HepG2 (cell line): ENCODE measurements around the gene DCST2. TPM values are rescaled to one million over a fixed set of nuclear protein-coding genes. Genes with fewer than 3 reads are reported as not detected.

Experiments
- ATAC-seq: fragments of 200-7000 bp; cut with Tn5 transposase; 3 replicates; pipeline ENCODE4 v1.9.1; 2020; ENCODE audit warnings: mild to moderate bottlenecking, moderate library complexity
- BruUV-seq: library from RNA; stranded (reverse); fragments of 400-500 nt; replicated peaks from 2 replicates; lab custom pipeline; 2021; lab: Mats Ljungman, UMichigan
- CTCF ChIA-PET: fragments of 300-600 bp; formaldehyde crosslinking; extraction: SDS; loops from one replicate; lab custom pipeline; 2021; ENCODE audit warnings: low total read pairs, inconsistent platforms, low intra/inter-chr PET ratio; lab: Yijun Ruan, JAX
- POLR2A ChIA-PET: fragments of 350-600 bp; sonication (Branson Sonifier 250); formaldehyde crosslinking; loops from one replicate; lab custom pipeline; 2020; ENCODE audit warnings: antibody characterized with exemption, inconsistent platforms; lab: Yijun Ruan, JAX
- DNase-seq: peaks from one replicate; pipeline ENCODE4 v3.0.0-alpha.2; 2015; ENCODE audit warnings: low spot score
- FAIRE-seq: peaks from 3 replicates; lab custom pipeline; 2011; peaks lifted over from hg19 to GRCh38; lab: Jason Lieb, UNC
- H2AFZ ChIP-seq: one replicate; pipeline ENCODE4 v1.6.1; 2011; ENCODE audit warnings: low read length, inconsistent platforms
- H3K27ac ChIP-seq: fragments of 300-600 bp; 3 replicates; pipeline ENCODE4 v1.8.0; 2011; ENCODE audit warnings: mixed run types, mild to moderate bottlenecking, mixed read lengths, low read length, inconsistent platforms; ENCODE audit not compliant: insufficient read depth; ENCODE audit errors: extremely low read length
- H3K27me3 ChIP-seq, 2 experiments: fragments of 200-600 bp in 1 of 2; 2 replicates in 1 of 2; 3 replicates in 1 of 2; pipeline versions ENCODE4 v1.6.0 to v1.8.0; 2011; ENCODE audit warnings: low read length in 2 of 2, mild to moderate bottlenecking in 2 of 2, moderate library complexity in 2 of 2, inconsistent platforms in 1 of 2; ENCODE audit not compliant: insufficient read depth in 2 of 2, control insufficient read depth in 1 of 2
- H3K36me3 ChIP-seq, 2 experiments: fragments of 200-600 bp in 1 of 2; replicated peaks in 1 of 2; 2 replicates in 1 of 2; 3 replicates in 1 of 2; pipeline versions ENCODE4 v1.5.1 to v1.8.0; 2011; ENCODE audit warnings: low read length in 2 of 2, inconsistent platforms in 1 of 2; ENCODE audit not compliant: insufficient read depth in 2 of 2, control insufficient read depth in 1 of 2
- H3K4me1 ChIP-seq: 2 replicates; pipeline ENCODE4 v1.5.1; 2012; ENCODE audit warnings: low read length, inconsistent platforms; ENCODE audit not compliant: insufficient read depth
- H3K4me2 ChIP-seq: 2 replicates; pipeline ENCODE4 v1.6.0; 2011; ENCODE audit warnings: low read depth, low read length, inconsistent platforms
- H3K4me3 ChIP-seq, 3 experiments: fragments of 200-600 bp in 1 of 3; sonication (generic), shearing (Covaris generic) in 1 of 3; replicated peaks in 1 of 3; 2 replicates each; pipeline ENCODE4 v1.5.1; 2011 to 2016; ENCODE audit warnings: low read length in 3 of 3, inconsistent platforms in 2 of 3, low read depth in 2 of 3, mild to moderate bottlenecking in 2 of 3, control low read depth in 1 of 3, mixed read lengths in 1 of 3; ENCODE audit not compliant: insufficient read depth in 1 of 3
- H3K79me2 ChIP-seq: one replicate; pipeline ENCODE4 v1.6.1; 2011; ENCODE audit warnings: low read length, inconsistent platforms; ENCODE audit not compliant: insufficient read depth
- H3K9ac ChIP-seq: 2 replicates; pipeline ENCODE4 v1.6.0; 2011; ENCODE audit warnings: mild to moderate bottlenecking, low read depth, low read length, inconsistent platforms; ENCODE audit not compliant: insufficient read depth
- H3K9me3 ChIP-seq: 2 replicates; pipeline ENCODE4 v1.5.1; 2012; ENCODE audit warnings: mild to moderate bottlenecking, low read length
- H4K20me1 ChIP-seq: 2 replicates; pipeline ENCODE4 v1.6.0; 2011; ENCODE audit warnings: inconsistent platforms, mild to moderate bottlenecking, low read length, moderate library complexity; ENCODE audit not compliant: insufficient read depth
- BCL3 ChIP-seq: sonication (generic); formaldehyde crosslinking; IDR thresholded peaks from 2 replicates; pipeline ENCODE4 v1.5.1; 2020; ENCODE audit warnings: mild to moderate bottlenecking, missing genetic modification reagents, moderate library complexity
- ELF4 ChIP-seq: sonication (generic); formaldehyde crosslinking; IDR thresholded peaks from 2 replicates; pipeline ENCODE4 v1.5.0; 2020; ENCODE audit warnings: missing genetic modification reagents, mild to moderate bottlenecking, moderate library complexity, borderline replicate concordance
- FOXA1 ChIP-seq, 2 experiments: fragments of 450-650 bp in 1 of 2; sonication (generic) in 1 of 2; formaldehyde crosslinking in 1 of 2; IDR thresholded peaks; 2 replicates each; pipeline versions ENCODE4 v1.4.0 to v1.6.1; 2016 to 2020; ENCODE audit warnings: missing genetic modification reagents in 1 of 2
- FOXM1 ChIP-seq: sonication (generic); formaldehyde crosslinking; IDR thresholded peaks from 2 replicates; pipeline ENCODE4 v1.5.0; 2020; ENCODE audit warnings: missing genetic modification reagents
- FOXO1 ChIP-seq: sonication (generic); formaldehyde crosslinking; IDR thresholded peaks from 2 replicates; pipeline ENCODE4 v1.4.0; 2020; ENCODE audit warnings: missing genetic modification reagents
- GATA4 ChIP-seq: sonication (generic); IDR thresholded peaks from 2 replicates; pipeline ENCODE4 v1.6.1; 2016; ENCODE audit warnings: antibody characterized with exemption, low read depth, borderline replicate concordance
- HNRNPK ChIP-seq: fragments of 200-400 bp; formaldehyde crosslinking; IDR thresholded peaks from 2 replicates; pipeline ENCODE4 v1.6.1; 2018; ENCODE audit warnings: low read length, low read depth, moderate library complexity, mild to moderate bottlenecking; ENCODE audit not compliant: poor library complexity, severe bottlenecking
- MYC ChIP-seq: sonication (generic); formaldehyde crosslinking; IDR thresholded peaks from 2 replicates; pipeline ENCODE4 v1.9.0; 2021; ENCODE audit warnings: missing genetic modification reagents, borderline replicate concordance
- PHF21A ChIP-seq: sonication (generic); formaldehyde crosslinking; IDR thresholded peaks from 2 replicates; pipeline ENCODE4 v1.5.0; 2020; ENCODE audit warnings: mild to moderate bottlenecking, missing genetic modification reagents
- RBAK ChIP-seq: sonication (generic); formaldehyde crosslinking; IDR thresholded peaks from 2 replicates; pipeline ENCODE4 v1.5.1; 2020; ENCODE audit warnings: mild to moderate bottlenecking, missing genetic modification reagents
- SP4 ChIP-seq: sonication (generic); formaldehyde crosslinking; IDR thresholded peaks from 2 replicates; pipeline ENCODE4 v1.8.1; 2023; ENCODE audit warnings: mild to moderate bottlenecking, missing genetic modification reagents
- STAG1 ChIP-seq: sonication (generic); formaldehyde crosslinking; IDR thresholded peaks from 2 replicates; pipeline ENCODE4 v1.4.0; 2020; ENCODE audit warnings: missing genetic modification reagents
- TRIM24 ChIP-seq: sonication (generic); formaldehyde crosslinking; IDR thresholded peaks from 2 replicates; pipeline ENCODE4 v1.8.0; 2022; ENCODE audit warnings: mild to moderate bottlenecking, missing genetic modification reagents
- ZEB1 ChIP-seq: IDR thresholded peaks from 2 replicates; pipeline ENCODE4 v1.6.1; 2012; ENCODE audit warnings: mild to moderate bottlenecking, low read depth, inconsistent platforms; ENCODE audit not compliant: insufficient replicate concordance
- ZKSCAN8 ChIP-seq: IDR thresholded peaks from 2 replicates; pipeline ENCODE4 v1.6.1; 2016; ENCODE audit warnings: borderline replicate concordance, missing genetic modification reagents, missing compliant biosample characterization
- ZNF337 ChIP-seq: sonication (generic); formaldehyde crosslinking; IDR thresholded peaks from 2 replicates; pipeline ENCODE4 v1.5.1; 2020; ENCODE audit warnings: missing genetic modification reagents, low read depth, mild to moderate bottlenecking, borderline replicate concordance
- ZNF350 ChIP-seq: sonication (generic); formaldehyde crosslinking; IDR thresholded peaks from 2 replicates; pipeline ENCODE4 v1.4.0; 2020; ENCODE audit warnings: mild to moderate bottlenecking, low read depth, missing genetic modification reagents, borderline replicate concordance
- ZNF367 ChIP-seq: sonication (generic); formaldehyde crosslinking; IDR thresholded peaks from 2 replicates; pipeline ENCODE4 v1.4.0; 2020; ENCODE audit warnings: missing genetic modification reagents, borderline replicate concordance
- ZNF446 ChIP-seq: sonication (generic); formaldehyde crosslinking; IDR thresholded peaks from 2 replicates; pipeline ENCODE4 v1.5.0; 2020; ENCODE audit warnings: mild to moderate bottlenecking, missing genetic modification reagents
- ZNF501 ChIP-seq: sonication (generic); formaldehyde crosslinking; IDR thresholded peaks from 2 replicates; pipeline ENCODE4 v1.5.1; 2020; ENCODE audit warnings: mild to moderate bottlenecking, moderate library complexity, missing genetic modification reagents
- ZNF569 ChIP-seq: sonication (generic); formaldehyde crosslinking; IDR thresholded peaks from 2 replicates; pipeline ENCODE4 v1.5.0; 2020; ENCODE audit warnings: mild to moderate bottlenecking, missing genetic modification reagents, moderate library complexity, borderline replicate concordance
- ZNF709 ChIP-seq: sonication (generic); formaldehyde crosslinking; IDR thresholded peaks from 2 replicates; pipeline ENCODE4 v1.5.0; 2020; ENCODE audit warnings: mild to moderate bottlenecking, missing genetic modification reagents
- ZNF879 ChIP-seq: sonication (generic); formaldehyde crosslinking; IDR thresholded peaks from 2 replicates; pipeline ENCODE4 v1.8.1; 2023; ENCODE audit warnings: missing genetic modification reagents
- ZNF883 ChIP-seq: sonication (generic); formaldehyde crosslinking; IDR thresholded peaks from 2 replicates; pipeline ENCODE4 v1.5.1; 2020; ENCODE audit warnings: mild to moderate bottlenecking, missing genetic modification reagents; ENCODE audit errors: not compliant biosample characterization
- WGBS: methylation state at CpG from one replicate; pipeline ENCODE4 v1.1.6; 2017; ENCODE audit warnings: low lambda C conversion rate; 5-methylcytosine and 5-hydroxymethylcytosine counted together
- in situ Hi-C: cut with HindIII; loops from 2 replicates; pipeline ENCODE4 v1.10.0; 2017; ENCODE audit warnings: low pct_unique_long_range_greater_than_20kb; ENCODE audit not compliant: extremely low pct_ligation_motif_present
- intact Hi-C: fragments of 100-400 bp; cut with micrococcal nuclease; formaldehyde crosslinking; loops from one replicate; pipeline ENCODE4 v1.10.0; 2022; ENCODE audit not compliant: unreplicated experiment
- polyA plus RNA-seq, 8 experiments: library from polyadenylated mRNA; depleted of rRNA in 3 of 8; stranded (reverse) in 7 of 8; unstranded in 1 of 8; fragments of >200 nt; fragmentation: Illumina TruSeq in 4 of 8; extraction: Trizol in 4 of 8; gene quantifications; 2 replicates each; pipeline versions ENCODE4 v1.2.1 to v1.2.3, GENCODE V29; 2011 to 2016; ENCODE audit warnings: low read depth in 4 of 8, missing spikeins in 1 of 8, mixed read lengths in 1 of 8; ENCODE audit not compliant: insufficient read depth in 1 of 8
- total RNA-seq, 5 experiments: library from RNA; depleted of rRNA; stranded (reverse); fragments of >200 nt; fragmentation: Illumina TruSeq; extraction: Trizol; gene quantifications; 2 replicates each; pipeline ENCODE4 v1.2.3, GENCODE V29; 2016; ENCODE audit warnings: low read depth in 1 of 5

DCST2 gene
- total and polyA plus RNA-seq, 2 of the 13 experiments (the other 11 are each of a cell fraction or from before 2014, with no cell fraction given): 0.74 TPM; not detected in 1

GRCh38 chr1:155000726-155001424, 32.7 kb downstream of the DCST2 start:
- Histone ChIP-seq H2AFZ (no peak overlapping the region), H3K9me3 (no peaks in the 10 kb centered on the region), H3K4me3 (peak overlapping the region; percentile 70 to 86 (median 84)), H3K27me3 (no peaks in the 10 kb centered on the region; a peak in 1 of 5 replicates), H3K79me2 (peaks cover 20% of the 10 kb centered on the region), H3K4me2 (peak overlapping the region; percentile 100), H3K36me3 (no peaks in the 10 kb centered on the region), H3K27ac (peak overlapping the region; percentile 97), H3K4me1 (peaks cover 37% of the 10 kb centered on the region), H4K20me1 (no peaks in the 10 kb centered on the region), H3K9ac (peak overlapping the region; percentile 83)
- ChIA-PET CTCF (interaction anchor here (1.8 to 6.8 kb wide), 2 partner anchors 17 to 83 kb away, joined by 4 to 54 read pairs; no protein-coding TSS in a partner anchor), POLR2A (interaction anchor here (0.6 to 6.7 kb wide), 27 partner anchors 7 to 441 kb away, joined by 3 to 90 read pairs (median 6); partner anchors contain the start of genes ADAM15, FLAD1, LENEP and PBXIP1)
- WGBS: 0% methylated on average over 8 of the region's 43 CpGs
- FAIRE-seq: peak; percentile 70
- no TSS peak for BruUV-seq
- peak; percentile 93 for DNase-seq
- intact Hi-C loops: loop anchor here (1.0 to 5.0 kb wide), 4 partner anchors 16 to 444 kb away; partner anchors contain the start of genes PYGO2 and UBE2Q1
- in situ Hi-C loops: no loop called here
- peak; percentile 68 for ATAC-seq
- TF ChIP-seq FOXA1 (IDR thresholded peaks at IDR 0.05) (no peak), FOXA1 (CRISPR knock-in tag; IDR thresholded peaks at IDR 0.05) (no peak), ZNF337 (CRISPR knock-in tag) (no peak), FOXO1 (CRISPR knock-in tag) (peak; percentile 51; the same call in 1 of the 2 replicates), ZNF879 (CRISPR knock-in tag) (no peak), ZEB1 (no peak), ZNF883 (CRISPR knock-in tag) (peak; percentile 54), BCL3 (CRISPR knock-in tag) (peak; percentile 65; the same call in 1 of the 2 replicates), ZNF501 (CRISPR knock-in tag) (peak; percentile 78), ELF4 (CRISPR knock-in tag) (0 out of 2 replicates have a peak, but pooled peaks have one; percentile 43), MYC (CRISPR knock-in tag) (peak; percentile 87; the same call in 1 of the 2 replicates), TRIM24 (CRISPR knock-in tag) (no peak), SP4 (CRISPR knock-in tag) (peak; percentile 84), PHF21A (CRISPR knock-in tag) (peak; percentile 91), ZNF350 (CRISPR knock-in tag) (peak; percentile 61; the same call in 1 of the 2 replicates), RBAK (no peak; the same call in 1 of the 2 replicates), HNRNPK (peak; percentile 95), ZKSCAN8 (CRISPR knock-in tag) (peak; percentile 67; the same call in 1 of the 2 replicates), GATA4 (peak; percentile 43; the same call in 1 of the 2 replicates), ZNF569 (CRISPR knock-in tag) (no peak), ZNF367 (CRISPR knock-in tag) (0 out of 2 replicates have a peak, but pooled peaks have one; percentile 12), STAG1 (CRISPR knock-in tag) (peak; percentile 15; the same call in 1 of the 2 replicates), ZNF709 (CRISPR knock-in tag) (no peak), ZNF446 (no peak), FOXM1 (CRISPR knock-in tag) (no peak)
